Measurements from ENCODE around the gene AR.

- no peak for TF ChIP-seq CTCF (conservative IDR thresholded peaks at IDR 0.05; ENCODE audit: low read depth, low read length)
- no peak for TF ChIP-seq EZH2 (IDR thresholded peaks at IDR 0.05; ENCODE audit: low read length, unreplicated experiment)
- TF ChIP-seq EZH2phosphoT487 (IDR thresholded peaks at IDR 0.05; ENCODE audit: borderline replicate concordance, low read length): no peak
These were observed 140.3 kb downstream of the AR start for GRCh38 chrX:67684136-67684535.
